ENCODE results near the gene PTPRD.

PTPRD gene

GRCh38 chr9:9170439-9171134 is 1442.2 kb downstream of the PTPRD start:
- no peak for TF ChIP-seq SIN3A (IDR thresholded peaks at IDR 0.05; ENCODE audit: borderline replicate concordance, insufficient read depth, low read length)
- TF ChIP-seq TAF1 (IDR thresholded peaks at IDR 0.05; ENCODE audit: borderline replicate concordance, insufficient read depth, low read length), result no peak
- TF ChIP-seq FOXP2 (optimal IDR thresholded peaks at IDR 0.05; ENCODE audit: borderline replicate concordance, extremely low read depth, extremely low read length, insufficient read depth), result no peak
- no peak for TF ChIP-seq REST (IDR thresholded peaks at IDR 0.05; ENCODE audit: insufficient read depth in 1 of 2, low read depth in 2 of 2, low read length in 2 of 2)

GRCh38 chr9:9142001-9142400 is 1470.8 kb downstream of the PTPRD start:
- TF ChIP-seq TAF1 (IDR thresholded peaks at IDR 0.05; ENCODE audit: borderline replicate concordance, insufficient read depth, low read length) (no peak), FOXP2 (optimal IDR thresholded peaks at IDR 0.05; ENCODE audit: borderline replicate concordance, extremely low read depth, extremely low read length, insufficient read depth) (no peak), REST (IDR thresholded peaks at IDR 0.05; ENCODE audit: insufficient read depth in 1 of 2, low read depth in 2 of 2, low read length in 2 of 2) (no peak), SIN3A (IDR thresholded peaks at IDR 0.05; ENCODE audit: borderline replicate concordance, insufficient read depth, low read length) (no peak), POLR2AphosphoS5 (IDR thresholded peaks at IDR 0.05; ENCODE audit: low read depth, low read length) (no peak)

DNA sequence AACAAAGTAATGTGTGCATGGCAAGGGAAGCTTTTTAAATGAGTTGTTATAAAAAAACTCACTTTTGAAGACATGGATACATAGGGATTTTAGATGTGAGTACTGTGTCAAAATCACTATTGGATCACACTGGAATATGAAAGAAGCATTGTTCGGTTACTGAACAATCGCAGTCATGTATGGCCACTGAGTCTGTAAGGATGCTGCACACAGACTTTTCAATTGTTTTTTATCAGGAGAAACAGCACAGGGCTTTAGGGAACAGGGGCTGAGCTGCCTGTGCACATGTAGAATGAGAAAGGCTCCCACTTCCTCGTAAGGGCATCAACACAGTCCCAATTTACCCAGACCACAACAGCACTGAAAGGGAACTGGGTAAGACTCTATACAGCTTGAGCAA is 1479.3 kb downstream of the PTPRD start:
- TF ChIP-seq POLR2AphosphoS5 (IDR thresholded peaks at IDR 0.05; ENCODE audit: low read depth, low read length) (no peak), FOXP2 (optimal IDR thresholded peaks at IDR 0.05; ENCODE audit: borderline replicate concordance, extremely low read depth, extremely low read length, insufficient read depth) (no peak), TAF1 (IDR thresholded peaks at IDR 0.05; ENCODE audit: borderline replicate concordance, insufficient read depth, low read length) (no peak), REST (IDR thresholded peaks at IDR 0.05; ENCODE audit: insufficient read depth in 1 of 2, low read depth in 2 of 2, low read length in 2 of 2) (no peak), SIN3A (IDR thresholded peaks at IDR 0.05; ENCODE audit: borderline replicate concordance, insufficient read depth, low read length) (no peak)

- no peak for TF ChIP-seq TAF1 (IDR thresholded peaks at IDR 0.05; ENCODE audit: borderline replicate concordance, insufficient read depth, low read length)
- no peak for TF ChIP-seq POLR2AphosphoS5 (IDR thresholded peaks at IDR 0.05; ENCODE audit: low read depth, low read length)
- TF ChIP-seq REST (IDR thresholded peaks at IDR 0.05; ENCODE audit: insufficient read depth in 1 of 2, low read depth in 2 of 2, low read length in 2 of 2), result no peak
- no peak for TF ChIP-seq SIN3A (IDR thresholded peaks at IDR 0.05; ENCODE audit: borderline replicate concordance, insufficient read depth, low read length)
- no peak for TF ChIP-seq FOXP2 (optimal IDR thresholded peaks at IDR 0.05; ENCODE audit: borderline replicate concordance, extremely low read depth, extremely low read length, insufficient read depth)
These were observed 1488.2 kb downstream of the PTPRD start for GRCh38 chr9:9124616-9125015.

Data from PFSK-1 (cell line).